K562 (cell line): ENCODE results near the gene TMEM39B. TPM values are rescaled to one million over a fixed set of nuclear protein-coding genes. Genes with fewer than 3 reads are reported as not detected.

Experiments
- FOXK2 ChIP-seq, 2 experiments: fragments of 450-650 bp; IDR thresholded peaks in 1 of 2; conservative IDR thresholded peaks in 1 of 2; 2 replicates each; pipeline ENCODE4 v1.6.1; 2016; ENCODE audit warnings: low read depth in 2 of 2, mild to moderate bottlenecking in 1 of 2
- GTF2A2 ChIP-seq: IDR thresholded peaks from 2 replicates; pipeline ENCODE4 v1.6.1; 2016; ENCODE audit warnings: mild to moderate bottlenecking, missing genetic modification characterization, missing compliant biosample characterization
- MXI1 ChIP-seq: IDR thresholded peaks from 2 replicates; pipeline ENCODE4 v1.6.1; 2011; ENCODE audit warnings: low read depth, mild to moderate bottlenecking, improper control_type of control experiment, low read length
- RREB1 ChIP-seq: fragments of 250-450 bp; sonication (Bioruptor Pico); IDR thresholded peaks from 2 replicates; pipeline ENCODE4 v1.4.0; 2020
- SAP30 ChIP-seq: fragments of 200-600 bp; sonication (generic); IDR thresholded peaks from 2 replicates; pipeline ENCODE4 v1.6.1; 2012; ENCODE audit warnings: borderline replicate concordance, low read depth, mild to moderate bottlenecking, moderate library complexity, low read length, control low read depth, inconsistent platforms; ENCODE audit not compliant: insufficient read depth, poor library complexity, severe bottlenecking
- SETDB1 ChIP-seq: IDR thresholded peaks from one replicate; pipeline ENCODE4 v1.6.1; 2012; ENCODE audit warnings: low read length, control low read depth, inconsistent platforms
- SIX5 ChIP-seq, 2 experiments: IDR thresholded peaks; 2 replicates each; pipeline ENCODE4 v1.6.1; 2011; ENCODE audit warnings: low read length in 2 of 2, borderline replicate concordance in 1 of 2, low read depth in 1 of 2, mild to moderate bottlenecking in 1 of 2, moderate library complexity in 1 of 2; ENCODE audit not compliant: insufficient read depth in 1 of 2
- TEAD4 ChIP-seq, 2 experiments: sonication (generic) in 1 of 2; formaldehyde crosslinking in 1 of 2; IDR thresholded peaks; 2 replicates each; pipeline versions ENCODE4 v1.6.1 to v1.8.0; 2012 to 2022; ENCODE audit warnings: borderline replicate concordance in 1 of 2, inconsistent platforms in 1 of 2, low read length in 1 of 2, mild to moderate bottlenecking in 1 of 2, missing genetic modification reagents in 1 of 2
- ZNF41 ChIP-seq: fragments of 250-450 bp; sonication (Bioruptor Pico); conservative IDR thresholded peaks from 2 replicates; pipeline ENCODE4 v1.4.0; 2020; ENCODE audit warnings: mild to moderate bottlenecking
- polyA plus RNA-seq, 8 experiments: library from polyadenylated mRNA; depleted of rRNA in 4 of 8; stranded (reverse) in 5 of 8; unstranded in 3 of 8; fragments of >200 nt; fragmentation: Nextera tagmentation in 2 of 8; fragmentation: Illumina TruSeq in 1 of 8; extraction: Ambion mirVana in 2 of 8; extraction: Trizol in 1 of 8; gene quantifications; 2 replicates each; pipeline versions ENCODE4 v1.2.1 to v1.2.3, GENCODE V29; 2011 to 2014; ENCODE audit warnings: inconsistent platforms in 1 of 8, missing spikeins in 1 of 8
- total RNA-seq, 7 experiments: library from RNA; depleted of rRNA in 6 of 7; stranded (reverse); fragments of >200 nt in 6 of 7; fragmentation: Illumina TruSeq in 2 of 7; extraction: Trizol in 2 of 7; gene quantifications; 2 replicates each; pipeline versions ENCODE4 v1.2.1 to v1.2.3, GENCODE V29; 2011 to 2021; ENCODE audit warnings: low replicate concordance in 1 of 7
- TF ChIP-seq, protein P1 (sequence below): fragments of 250-450 bp; sonication (Bioruptor Pico); IDR thresholded peaks from 2 replicates; pipeline ENCODE4 v1.5.0; 2021
- TF ChIP-seq, protein P2 (sequence below), 3 experiments: fragments of 200-800 bp in 1 of 3; fragments of 250-450 bp in 1 of 3; fragments of 450-650 bp in 1 of 3; sonication (Bioruptor Pico) in 1 of 3; sonication (Bioruptor generic) in 1 of 3; formaldehyde crosslinking in 1 of 3; IDR thresholded peaks; 2 replicates each; pipeline versions ENCODE4 v1.6.1 to v1.8.0; 2016 to 2022; ENCODE audit warnings: mild to moderate bottlenecking in 2 of 3, missing genetic modification characterization in 2 of 3, missing compliant biosample characterization in 1 of 3, moderate library complexity in 1 of 3
- TF ChIP-seq, protein P3 (sequence below): sonication (generic); formaldehyde crosslinking; IDR thresholded peaks from 2 replicates; pipeline ENCODE4 v1.8.0; 2022; ENCODE audit warnings: missing genetic modification reagents, mild to moderate bottlenecking, borderline replicate concordance

TMEM39B gene
- total and polyA plus RNA-seq, 9 of the 15 experiments (the other 6 are each of a cell fraction or from before 2014, with no cell fraction given) = 0.92 to 28.5 (median 9.7) TPM

DNA sequence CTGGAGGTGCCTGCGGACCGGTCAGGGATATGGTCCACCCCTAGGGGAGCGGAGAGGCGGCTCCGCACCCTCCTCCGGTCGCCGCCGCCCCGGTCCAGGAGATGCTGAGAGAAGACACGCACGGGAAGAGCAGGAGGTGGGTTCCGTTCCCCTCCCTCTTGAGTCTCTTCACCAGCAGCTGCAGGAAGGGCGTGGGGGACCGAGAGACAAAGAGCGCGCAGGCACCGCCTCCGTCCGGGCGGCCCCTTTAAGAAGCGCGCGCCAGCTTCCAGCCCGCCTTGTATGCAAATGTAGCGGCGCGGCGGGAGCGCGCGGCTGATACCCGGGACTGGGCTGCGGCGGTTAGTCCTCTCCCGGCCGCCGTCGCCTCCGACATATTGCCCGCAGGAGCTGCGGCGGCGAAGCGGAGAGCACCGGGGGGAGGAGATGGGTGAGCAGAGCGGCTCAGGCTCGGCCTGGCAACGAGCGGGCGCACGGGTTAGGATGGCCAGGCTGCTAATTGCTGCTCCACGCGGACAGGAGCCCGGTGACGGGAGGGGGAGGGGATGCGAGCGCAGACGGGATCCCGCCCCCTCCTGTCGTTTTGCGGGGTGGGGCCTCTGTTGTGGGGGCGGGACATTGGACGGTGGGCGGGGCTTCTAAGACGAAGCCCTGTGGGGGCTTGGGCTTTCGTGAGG, at the start of gene TMEM39B (continued):
- TF ChIP-seq SIX5 (IDR thresholded peaks at IDR 0.05; ENCODE audit: borderline replicate concordance in 1 of 2, insufficient read depth in 1 of 2, low read depth in 1 of 2, low read length in 2 of 2) = no peak
- TF ChIP-seq ZNF41 = no peak
- TF ChIP-seq, protein P1, sequence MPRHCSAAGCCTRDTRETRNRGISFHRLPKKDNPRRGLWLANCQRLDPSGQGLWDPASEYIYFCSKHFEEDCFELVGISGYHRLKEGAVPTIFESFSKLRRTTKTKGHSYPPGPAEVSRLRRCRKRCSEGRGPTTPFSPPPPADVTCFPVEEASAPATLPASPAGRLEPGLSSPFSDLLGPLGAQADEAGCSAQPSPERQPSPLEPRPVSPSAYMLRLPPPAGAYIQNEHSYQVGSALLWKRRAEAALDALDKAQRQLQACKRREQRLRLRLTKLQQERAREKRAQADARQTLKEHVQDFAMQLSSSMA (CRISPR knock-in tag) = no peak
- TF ChIP-seq SAP30 = peak; percentile 90
- TF ChIP-seq, protein P2, sequence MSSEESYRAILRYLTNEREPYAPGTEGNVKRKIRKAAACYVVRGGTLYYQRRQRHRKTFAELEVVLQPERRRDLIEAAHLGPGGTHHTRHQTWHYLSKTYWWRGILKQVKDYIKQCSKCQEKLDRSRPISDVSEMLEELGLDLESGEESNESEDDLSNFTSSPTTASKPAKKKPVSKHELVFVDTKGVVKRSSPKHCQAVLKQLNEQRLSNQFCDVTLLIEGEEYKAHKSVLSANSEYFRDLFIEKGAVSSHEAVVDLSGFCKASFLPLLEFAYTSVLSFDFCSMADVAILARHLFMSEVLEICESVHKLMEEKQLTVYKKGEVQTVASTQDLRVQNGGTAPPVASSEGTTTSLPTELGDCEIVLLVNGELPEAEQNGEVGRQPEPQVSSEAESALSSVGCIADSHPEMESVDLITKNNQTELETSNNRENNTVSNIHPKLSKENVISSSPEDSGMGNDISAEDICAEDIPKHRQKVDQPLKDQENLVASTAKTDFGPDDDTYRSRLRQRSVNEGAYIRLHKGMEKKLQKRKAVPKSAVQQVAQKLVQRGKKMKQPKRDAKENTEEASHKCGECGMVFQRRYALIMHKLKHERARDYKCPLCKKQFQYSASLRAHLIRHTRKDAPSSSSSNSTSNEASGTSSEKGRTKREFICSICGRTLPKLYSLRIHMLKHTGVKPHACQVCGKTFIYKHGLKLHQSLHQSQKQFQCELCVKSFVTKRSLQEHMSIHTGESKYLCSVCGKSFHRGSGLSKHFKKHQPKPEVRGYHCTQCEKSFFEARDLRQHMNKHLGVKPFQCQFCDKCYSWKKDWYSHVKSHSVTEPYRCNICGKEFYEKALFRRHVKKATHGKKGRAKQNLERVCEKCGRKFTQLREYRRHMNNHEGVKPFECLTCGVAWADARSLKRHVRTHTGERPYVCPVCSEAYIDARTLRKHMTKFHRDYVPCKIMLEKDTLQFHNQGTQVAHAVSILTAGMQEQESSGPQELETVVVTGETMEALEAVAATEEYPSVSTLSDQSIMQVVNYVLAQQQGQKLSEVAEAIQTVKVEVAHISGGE (CRISPR knock-in tag; IDR thresholded peaks at IDR 0.05) = peak in 2 of 3 experiments; percentile 54 to 84; a peak in 4 of 6 replicates
- 0 out of 2 replicates have a peak, but pooled peaks have one; percentile 20 for TF ChIP-seq TEAD4 (IDR thresholded peaks at IDR 0.05; ENCODE audit: low read length)
- TF ChIP-seq TEAD4 (CRISPR knock-in tag; IDR thresholded peaks at IDR 0.05; ENCODE audit: borderline replicate concordance) = no peak
- TF ChIP-seq MXI1 = peak; percentile 25; the same call in 1 of the 2 replicates
- TF ChIP-seq SETDB1 = no peak
- peak in 1 of 2 experiments; percentile 46; a peak in 2 of 4 replicates for TF ChIP-seq FOXK2 (conservative IDR thresholded peaks at IDR 0.05 in 1 of 2, IDR thresholded peaks at IDR 0.05 in 1 of 2; ENCODE audit: low read depth in 2 of 2)
- 0 out of 2 replicates have a peak, but pooled peaks have one; percentile 69 for TF ChIP-seq RREB1 (CRISPR knock-in tag)
- no peak for TF ChIP-seq GTF2A2 (tag)
- TF ChIP-seq, protein P3, sequence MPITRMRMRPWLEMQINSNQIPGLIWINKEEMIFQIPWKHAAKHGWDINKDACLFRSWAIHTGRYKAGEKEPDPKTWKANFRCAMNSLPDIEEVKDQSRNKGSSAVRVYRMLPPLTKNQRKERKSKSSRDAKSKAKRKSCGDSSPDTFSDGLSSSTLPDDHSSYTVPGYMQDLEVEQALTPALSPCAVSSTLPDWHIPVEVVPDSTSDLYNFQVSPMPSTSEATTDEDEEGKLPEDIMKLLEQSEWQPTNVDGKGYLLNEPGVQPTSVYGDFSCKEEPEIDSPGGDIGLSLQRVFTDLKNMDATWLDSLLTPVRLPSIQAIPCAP (CRISPR knock-in tag) = no peak
